Heart right ventricle (tissue), 16 donors: Measurements from ENCODE around the gene PCED1A. TPM values are rescaled to one million over a fixed set of nuclear protein-coding genes. Genes with fewer than 3 reads are reported as not detected.
A peak's percentile ranks its signal among the peaks of the same experiment; 100 is the strongest.

ENCODE experiments used
- ATAC-seq, 8 donors: fragments of 200-7000 bp; cut with Tn5 transposase; one replicate each; pipeline ENCODE4 v1.9.1; 2020; ENCODE audit warnings: mild to moderate bottlenecking in 8 of 8, moderate library complexity in 8 of 8, moderate number of reproducible peaks in 1 of 8
- DNase-seq, 2 donors: peaks; one replicate each; pipeline ENCODE4 v3.0.0-alpha.2; 2020
- H3K27ac ChIP-seq, 10 donors: fragments of 200-600 bp; sonication (generic) in 2 of 10; one replicate each; pipeline versions ENCODE4 v1.5.0 to v1.8.0; 2020 to 2022; ENCODE audit warnings: mild to moderate bottlenecking in 3 of 10
- H3K27me3 ChIP-seq, 7 donors: fragments of 200-600 bp; one replicate each; pipeline ENCODE4 v1.8.0; 2021 to 2022; ENCODE audit warnings: mild to moderate bottlenecking in 2 of 7
- H3K36me3 ChIP-seq, 9 donors: fragments of 200-600 bp; sonication (generic) in 1 of 9; one replicate each; pipeline versions ENCODE4 v1.5.0 to v1.8.0; 2020 to 2022; ENCODE audit warnings: mild to moderate bottlenecking in 2 of 9
- H3K4me1 ChIP-seq, 9 donors: fragments of 200-600 bp; sonication (generic) in 1 of 9; one replicate each; pipeline versions ENCODE4 v1.5.0 to v1.8.0; 2020 to 2022; ENCODE audit warnings: mild to moderate bottlenecking in 4 of 9
- H3K4me3 ChIP-seq, 10 donors: fragments of 200-600 bp; sonication (generic) in 2 of 10; one replicate each; pipeline versions ENCODE4 v1.5.0 to v1.8.0; 2020 to 2022; ENCODE audit warnings: mild to moderate bottlenecking in 7 of 10, moderate library complexity in 2 of 10
- H3K9me3 ChIP-seq, 11 donors: fragments of 200-600 bp in 10 of 11; sonication (generic) in 2 of 11; one replicate each; pipeline versions ENCODE4 v1.5.0 to v1.8.0; 2013 to 2022; ENCODE audit warnings: mild to moderate bottlenecking in 2 of 11, control low read depth in 1 of 11, moderate library complexity in 1 of 11
- CTCF ChIP-seq, 9 donors: fragments of 200-600 bp; sonication (generic) in 2 of 9; IDR thresholded peaks; one replicate each; pipeline versions ENCODE4 v1.5.0 to v1.8.0; 2021 to 2022; ENCODE audit warnings: antibody characterized with exemption in 9 of 9, mild to moderate bottlenecking in 5 of 9, moderate library complexity in 1 of 9
- WGBS, 2 donors: extraction: QIAGEN DNeasy Blood & Tissue Kit; methylation state at CpG; one replicate each; pipeline ENCODE4 v1.1.7; 2013; ENCODE audit warnings: inconsistent platforms in 1 of 2; 5-methylcytosine and 5-hydroxymethylcytosine counted together
- intact Hi-C, 10 donors: fragments of 100-400 bp; cut with DNase I; formaldehyde crosslinking; loops; one replicate each; pipeline versions ENCODE4 v1.11.1 to v1.14.2; 2022
- polyA plus RNA-seq, 2 donors: library from polyadenylated mRNA; stranded (reverse); fragments of 200-250 nt; gene quantifications; one replicate each; pipeline ENCODE4 v1.2.3, GENCODE V29; 2013
- total RNA-seq, 10 donors: library from RNA; stranded (reverse); fragmentation: NEBNext Ultra II Directional in 3 of 10; extraction: Animal tissue kit (Norgen Biotek cat#: 25700) in 3 of 10; gene quantifications; one replicate each; pipeline versions ENCODE4 v1.2.1 to v1.2.4, GENCODE V29; 2021 to 2023
- donor health status: Arrhythmogenic right ventricular cardiomyopathy.
- donor health status: ischemic (EF 13 %, LVEDD 7.1; RV severe dilation, severe dysfunction).
- donor health status: healthy with polysubstance abuse.
- donor health status: DM: no; HTN: yes; CAD: no.
- donor health status: DM: no; HTN: no; CAD: no.
- donor health status: ischemic (EF 25% LVEDD 6.9; RV normal size, moderate dysfunction).
- donor health status: ischemic (EF 25% LVEDD 5.7; RV mildly dilated, moderate dysfunction).
- donor health status: healthy.
- donor health status: DM: yes; HTN: yes; CAD: no.
- donor health status: Ischemic cardiomyopathy.
- donor health status: ischemic (EF 35%, LVEDD 5.7; RV mildly dilated, moderate dysfunction).
- donor health status: nonischemic (EF 11% LVEDD 7.7; RV severe dilation, severe dysfunction).
- donor health status: DM: yes; HTN: yes; CAD: no.
- donor health status: PGD.
- donor health status: ischemic (EF 29% LVEDD 5.4; RV normal size, mild dysfunction).
- donor health status: nonischemic (EF 23%, LVEDD 6.1; RV moderate dilation, normal function).

The PCED1A gene
- total and polyA plus RNA-seq, 12 donors, result 4.5 to 36.9 (median 8.2) TPM

GRCh38 chr20:2859330-2860121 is 19.1 kb upstream of the PCED1A start:
- peak in 6 of 8 donors; percentile 46 to 66 (median 58) for ATAC-seq
- no peak for TF ChIP-seq CTCF (IDR thresholded peaks at IDR 0.05)
- H3K27ac ChIP-seq, result no peak overlapping the region
- H3K36me3 ChIP-seq, result peaks cover 0 to 52% (median 31%) of the 10 kb centered on the region in 9 donors
- no peaks in the 10 kb centered on the region for H3K27me3 ChIP-seq
- WGBS, 2 donors, result 75 to 79% methylated on average over 4 of the region's 4 CpGs
- H3K9me3 ChIP-seq, result no peaks in the 10 kb centered on the region
- H3K4me3 ChIP-seq, result no peak overlapping the region
- DNase-seq, result no peak
- H3K4me1 ChIP-seq, result peaks cover 0 to 15% (median 6%) of the 10 kb centered on the region in 9 donors
- intact Hi-C loops, result loop anchor here in 4 of 10 donors (10.0 kb wide), 4 partner anchors 105 to 165 kb away; partner anchors contain the start of gene EBF4 (in 1 of the 4)

DNA sequence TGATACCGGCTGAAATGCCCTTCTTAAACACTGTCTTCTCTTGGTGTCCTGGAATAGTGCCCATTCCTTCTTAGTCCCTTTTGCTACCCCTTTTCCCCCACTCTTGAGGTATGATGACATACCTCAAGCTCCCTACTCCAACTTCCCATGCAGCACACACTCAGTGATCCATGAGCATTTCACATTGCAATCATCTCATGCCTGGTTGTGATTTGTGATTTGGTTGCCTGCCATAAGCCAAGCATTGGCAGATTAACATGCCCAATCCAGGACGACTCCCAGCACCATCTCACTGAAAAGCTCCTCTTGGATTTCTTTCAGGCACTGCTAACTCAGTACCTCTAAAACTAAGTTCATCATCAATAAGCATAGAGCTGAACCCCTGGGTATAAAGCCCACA is 18.1 kb upstream of the PCED1A start:
- no peaks in the 10 kb centered on the region for H3K9me3 ChIP-seq
- H3K27me3 ChIP-seq, result no peaks in the 10 kb centered on the region
- no peak for DNase-seq
- 80 to 88% methylated on average over 2 of the region's 2 CpGs for WGBS, 2 donors
- no peak overlapping the region for H3K27ac ChIP-seq
- H3K4me3 ChIP-seq, result no peak overlapping the region
- ATAC-seq, result no peak
- intact Hi-C loops, result loop anchor here in 3 of 10 donors (10.0 kb wide), 2 partner anchors 104 to 164 kb away; partner anchors contain the start of gene EBF4 (in 1 of the 3)
- H3K4me1 ChIP-seq, result peaks cover 0 to 15% (median 6%) of the 10 kb centered on the region in 9 donors
- no peak for TF ChIP-seq CTCF (IDR thresholded peaks at IDR 0.05)
- H3K36me3 ChIP-seq, result peaks cover 0 to 42% (median 25%) of the 10 kb centered on the region in 9 donors

DNA sequence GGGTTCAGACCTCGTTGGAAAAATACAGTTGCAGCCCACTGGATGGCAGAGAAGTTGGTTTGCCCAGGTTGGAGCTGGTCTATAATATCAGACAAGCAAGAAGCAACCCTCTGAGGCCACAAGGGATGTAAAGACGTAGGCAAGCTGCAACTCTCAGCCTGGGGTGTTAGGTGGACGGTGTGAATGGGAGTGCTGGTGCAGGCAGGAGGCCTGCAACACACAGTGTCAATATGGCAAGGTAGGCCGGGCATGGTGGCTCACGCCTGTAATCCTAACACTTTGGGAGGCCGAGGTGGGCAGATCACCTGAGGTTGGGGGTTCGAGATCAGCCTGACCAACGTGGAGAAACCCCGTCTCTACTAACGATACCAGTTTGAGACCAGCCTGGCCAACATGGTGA is 10.6 kb upstream of the PCED1A start:
- intact Hi-C loops, result loop anchor here in 5 of 10 donors (5.0 to 10.0 kb wide), 4 partner anchors 94 to 156 kb away; partner anchors contain the start of gene EBF4 (in 1 of the 5)
- no peak for TF ChIP-seq CTCF (IDR thresholded peaks at IDR 0.05)

DNA sequence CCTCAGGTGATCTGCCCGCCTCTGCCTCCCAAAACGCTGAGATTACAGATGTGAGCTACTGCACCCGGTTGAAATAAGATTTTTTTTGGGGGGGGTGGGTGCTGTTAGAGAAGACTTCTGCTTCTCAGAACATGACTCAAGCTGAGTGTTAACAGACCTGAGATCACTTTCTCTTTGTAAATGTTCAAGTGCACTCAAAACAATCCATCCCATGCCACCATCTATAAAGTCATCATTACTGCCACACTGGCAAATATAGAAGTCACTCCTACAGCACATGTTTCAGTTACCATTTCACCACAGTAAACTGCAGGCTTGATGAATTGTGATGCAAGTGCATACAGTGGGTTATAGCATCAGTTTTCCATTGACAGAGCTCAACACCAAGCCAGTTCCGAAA is 9.1 kb upstream of the PCED1A start:
- no peak for TF ChIP-seq CTCF (IDR thresholded peaks at IDR 0.05)
- Histone ChIP-seq H3K36me3 (peaks cover 0 to 7% (median 0%) of the 10 kb centered on the region in 9 donors), H3K27ac (no peak overlapping the region), H3K9me3 (no peaks in the 10 kb centered on the region), H3K4me1 (peaks cover 0 to 14% (median 10%) of the 10 kb centered on the region in 9 donors), H3K27me3 (no peaks in the 10 kb centered on the region), H3K4me3 (no peak overlapping the region)
- WGBS, 2 donors, result 90 to 91% methylated on average over 4 of the region's 4 CpGs
- intact Hi-C loops, result loop anchor here in 4 of 10 donors (5.0 to 10.0 kb wide), 4 partner anchors 92 to 185 kb away; partner anchors contain the start of genes EBF4 (in 1 of the 4) and IDH3B (in 1 of the 4)
- DNase-seq (no peak), ATAC-seq (no peak)

More for the DNA sequence above, 10.6 kb upstream of the PCED1A start:
- Histone ChIP-seq H3K4me3 (no peak overlapping the region), H3K27ac (no peak overlapping the region), H3K9me3 (no peaks in the 10 kb centered on the region), H3K4me1 (peaks cover 0 to 14% (median 10%) of the 10 kb centered on the region in 9 donors), H3K27me3 (no peaks in the 10 kb centered on the region), H3K36me3 (peaks cover 0 to 5% (median 0%) of the 10 kb centered on the region in 9 donors)
- 91 to 96% methylated on average over 10 of the region's 10 CpGs for WGBS, 2 donors
- ATAC-seq (no peak), DNase-seq (no peak)
